HG02973 (cell line): Measurements from ENCODE around the gene FAM3A.
"Not testable (repeated sequence)": the region's sequence is repeated elsewhere in the genome, so short reads cannot be mapped to it uniquely, and the experiment has no call there.

Experiments used
- ATAC-seq: cut with Tn5 transposase; IDR thresholded peaks from one replicate; pipeline ENCODE4 v1.9.1; 2021; ENCODE audit warnings: moderate library complexity; ENCODE audit not compliant: unreplicated experiment

FAM3A gene

GRCh38 chrX:154515966-154516655 lies at the start of gene FAM3A:
FAM3A (minus strand) TSS chrX:154516232; CDS start chrX:154515772, 460 bp downstream.
- peak; percentile 91 for ATAC-seq

- ATAC-seq, result not testable (repeated sequence)
Measured at GRCh38 chrX:154562295-154562694, 46.3 kb upstream of the FAM3A start.

GRCh38 chrX:154560326-154560725 lies 44.3 kb upstream of the FAM3A start:
- ATAC-seq, result not testable (repeated sequence)

- ATAC-seq, result not testable (repeated sequence)
Measured at GRCh38 chrX:154558896-154559295, 42.9 kb upstream of the FAM3A start.

- ATAC-seq, result not testable (repeated sequence)
Measured at GRCh38 chrX:154558060-154558690, 42.1 kb upstream of the FAM3A start.

- ATAC-seq, result not testable (repeated sequence)
Measured at GRCh38 chrX:154552112-154552806, 36.2 kb upstream of the FAM3A start.

GRCh38 chrX:154549766-154550165 lies 33.7 kb upstream of the FAM3A start:
- ATAC-seq, result no peak

GRCh38 chrX:154548028-154548316 lies 31.9 kb upstream of the FAM3A start:
- no peak for ATAC-seq

GRCh38 chrX:154547245-154548027 lies 31.4 kb upstream of the FAM3A start, which contains the start of gene IKBKG:
IKBKG (plus strand) TSS chrX:154547620; CDS start chrX:154552003, 4,383 bp downstream.
- peak; percentile 75 for ATAC-seq

- peak; percentile 39 for ATAC-seq
Measured at GRCh38 chrX:154546354-154547244, 30.6 kb upstream of the FAM3A start, which contains the start of gene G6PD. G6PD (minus strand) TSS chrX:154546846; CDS start chrX:154546155, 691 bp downstream.

- ATAC-seq, result no peak
Measured at GRCh38 chrX:154545673-154546274, 29.7 kb upstream of the FAM3A start.

- ATAC-seq, result no peak
Measured at GRCh38 chrX:154542723-154543424, 26.8 kb upstream of the FAM3A start.

GRCh38 chrX:154541896-154542722 lies 26.1 kb upstream of the FAM3A start:
- ATAC-seq, result no peak

GRCh38 chrX:154541589-154541895 lies 25.5 kb upstream of the FAM3A start:
- ATAC-seq, result no peak

- ATAC-seq, result no peak
Measured at GRCh38 chrX:154540897-154541535, 25.0 kb upstream of the FAM3A start.

GRCh38 chrX:154540365-154540764 lies 24.3 kb upstream of the FAM3A start:
- ATAC-seq, result not testable (repeated sequence)

GRCh38 chrX:154539077-154539476 lies 23.0 kb upstream of the FAM3A start:
- ATAC-seq, result no peak

- no peak for ATAC-seq
Measured at GRCh38 chrX:154535892-154536291, 19.9 kb upstream of the FAM3A start.
